ENCODE results near the gene PGAP2. TPM values are rescaled to one million over a fixed set of nuclear protein-coding genes. Genes with fewer than 3 reads are reported as not detected.

Gene PGAP2
- total and polyA plus RNA-seq, 10 of the 15 experiments (the other 5 are each of a cell fraction or from before 2014, with no cell fraction given) = 12.3 to 37.4 (median 31.9) TPM

- Histone ChIP-seq H4K20me1 (ENCODE audit: control insufficient read depth, insufficient read depth) (no peaks in the 10 kb centered on the region; the same call in 1 of the 2 replicates), H3K79me2 (ENCODE audit: control insufficient read depth, insufficient read depth, low read length) (peaks cover under 1% of the 10 kb centered on the region), H3K4me1 (ENCODE audit: control insufficient read depth, insufficient read depth, low read length) (peaks cover 2% of the 10 kb centered on the region; the same call in 1 of the 2 replicates), H3K36me3 (ENCODE audit: control insufficient read depth in 2 of 2, insufficient read depth in 2 of 2, low read length in 1 of 2) (peaks cover 12 to 31% of the 10 kb centered on the region in 2 experiments), H3K9ac (ENCODE audit: control insufficient read depth, insufficient read depth, low read length) (no peak overlapping the region), H3K9me3 (replicated peaks; ENCODE audit: control insufficient read depth, insufficient read depth, low read length) (no peaks in the 10 kb centered on the region), H2AFZ (ENCODE audit: control insufficient read depth, low read depth, low read length) (no peak overlapping the region), H3K27ac (ENCODE audit: control insufficient read depth, insufficient read depth) (no peak overlapping the region), H3K4me3 (no peak overlapping the region), H3K4me2 (ENCODE audit: control insufficient read depth, insufficient read depth) (no peak overlapping the region), H3K27me3 (replicated peaks in 1 of 2; ENCODE audit: control insufficient read depth in 2 of 2, insufficient read depth in 2 of 2, low read length in 1 of 2) (no peaks in the 10 kb centered on the region)
- FAIRE-seq (no peak), ATAC-seq (no peak), DNase-seq (ENCODE audit: low read depth, low spot score) (no peak)
- in situ Hi-C loops (cut with MboI) (no loop called here), intact Hi-C loops (cut with micrococcal nuclease; ENCODE audit: unreplicated experiment) (loop anchor here (1.0 kb wide), 2 partner anchors 17 to 248 kb away; no protein-coding TSS in a partner anchor)
- ChIA-PET CTCF (interaction anchor here (0.6 to 3.8 kb wide), 11 partner anchors 12 to 249 kb away, joined by 3 to 35 read pairs (median 3); partner anchors contain the start of gene RHOG), POLR2A (interaction anchor here (1.0 kb wide), 1 partner anchor 20 kb away, joined by 3 read pairs; no protein-coding TSS in a partner anchor), SMC1A (ENCODE audit: uncharacterized antibody, unreplicated experiment) (interaction anchor here (1.0 to 1.3 kb wide), 3 partner anchors 14 to 249 kb away, joined by 3 to 4 read pairs (median 3); no protein-coding TSS in a partner anchor), RAD21 (ENCODE audit: unreplicated experiment) (interaction anchor here (1.0 to 2.4 kb wide), 2 partner anchors 17 to 18 kb away, joined by 3 to 24 read pairs; partner anchors contain the start of gene RHOG)
- no TSS peak for BruUV-seq (replicated peaks)
- 95% methylated on average over 27 of the region's 30 CpGs for WGBS (ENCODE audit: insufficient coverage, insufficient replicate concordance, low lambda C conversion rate, missing lambda C conversion rate)
- TF ChIP-seq NR2F1 (conservative IDR thresholded peaks at IDR 0.05) = no peak
- TF ChIP-seq POLR2A (IDR thresholded peaks at IDR 0.05; ENCODE audit: low read depth, low read length) = peak; percentile 30; the same call in 1 of the 2 replicates
- TF ChIP-seq SIX5 (IDR thresholded peaks at IDR 0.05; ENCODE audit: low read depth, low read length, severe bottlenecking) = no peak
Observed at GRCh38 chr11:3823762-3824506, 15.6 kb downstream of the PGAP2 start.

Measured in GM12878 (cell line).